HepG2 (cell line): ENCODE measurements around the gene FFAR2. TPM values are rescaled to one million over a fixed set of nuclear protein-coding genes. Genes with fewer than 3 reads are reported as not detected.
A peak's percentile ranks its signal among the peaks of the same experiment; 100 is the strongest.

ENCODE experiments used
- LCORL ChIP-seq, 2 experiments: fragments of 450-650 bp in 1 of 2; sonication (generic) in 1 of 2; formaldehyde crosslinking in 1 of 2; IDR thresholded peaks; 2 replicates each; pipeline versions ENCODE4 v1.5.0 to v1.6.1; 2017 to 2020; ENCODE audit warnings: antibody characterized with exemption in 1 of 2, missing genetic modification reagents in 1 of 2
- MTF1 ChIP-seq: sonication (generic); formaldehyde crosslinking; IDR thresholded peaks from 2 replicates; pipeline ENCODE4 v1.5.0; 2020; ENCODE audit warnings: missing genetic modification reagents
- NFKBIZ ChIP-seq: IDR thresholded peaks from 2 replicates; pipeline ENCODE4 v1.6.1; 2018; ENCODE audit warnings: missing genetic modification reagents, missing compliant biosample characterization
- ZFAT ChIP-seq: sonication (generic); formaldehyde crosslinking; conservative IDR thresholded peaks from 2 replicates; pipeline ENCODE4 v1.8.1; 2023; ENCODE audit warnings: missing genetic modification reagents, inconsistent platforms
- ZNF143 ChIP-seq: sonication (generic); formaldehyde crosslinking; IDR thresholded peaks from 2 replicates; pipeline ENCODE4 v1.4.0; 2020; ENCODE audit warnings: missing genetic modification reagents
- ZNF501 ChIP-seq: sonication (generic); formaldehyde crosslinking; IDR thresholded peaks from 2 replicates; pipeline ENCODE4 v1.5.1; 2020; ENCODE audit warnings: mild to moderate bottlenecking, moderate library complexity, missing genetic modification reagents
- ZNF564 ChIP-seq: sonication (generic); formaldehyde crosslinking; IDR thresholded peaks from 2 replicates; pipeline ENCODE4 v1.8.1; 2023; ENCODE audit warnings: mild to moderate bottlenecking, missing genetic modification reagents
- ZNF772 ChIP-seq: sonication (generic); formaldehyde crosslinking; IDR thresholded peaks from 2 replicates; pipeline ENCODE4 v1.5.0; 2020; ENCODE audit warnings: mild to moderate bottlenecking, missing genetic modification reagents
- polyA plus RNA-seq, 8 experiments: library from polyadenylated mRNA; depleted of rRNA in 3 of 8; stranded (reverse) in 7 of 8; unstranded in 1 of 8; fragments of >200 nt; fragmentation: Illumina TruSeq in 4 of 8; extraction: Trizol in 4 of 8; gene quantifications; 2 replicates each; pipeline versions ENCODE4 v1.2.1 to v1.2.3, GENCODE V29; 2011 to 2016; ENCODE audit warnings: low read depth in 4 of 8, missing spikeins in 1 of 8, mixed read lengths in 1 of 8; ENCODE audit not compliant: insufficient read depth in 1 of 8
- total RNA-seq, 5 experiments: library from RNA; depleted of rRNA; stranded (reverse); fragments of >200 nt; fragmentation: Illumina TruSeq; extraction: Trizol; gene quantifications; 2 replicates each; pipeline ENCODE4 v1.2.3, GENCODE V29; 2016; ENCODE audit warnings: low read depth in 1 of 5
- TF ChIP-seq, protein P1 (sequence below): sonication (generic); formaldehyde crosslinking; IDR thresholded peaks from 2 replicates; pipeline ENCODE4 v1.4.0; 2020; ENCODE audit warnings: missing genetic modification reagents, borderline replicate concordance
- TF ChIP-seq, protein P2 (sequence below): sonication (generic); formaldehyde crosslinking; IDR thresholded peaks from 2 replicates; pipeline ENCODE4 v1.8.0; 2022; ENCODE audit warnings: mild to moderate bottlenecking, missing genetic modification reagents; ENCODE audit not compliant: insufficient replicate concordance
- TF ChIP-seq, protein P3 (sequence below): sonication (generic); formaldehyde crosslinking; IDR thresholded peaks from 2 replicates; pipeline ENCODE4 v1.4.0; 2020; ENCODE audit warnings: missing genetic modification reagents, mild to moderate bottlenecking, borderline replicate concordance
- TF ChIP-seq, protein P4 (sequence below): sonication (generic); formaldehyde crosslinking; conservative IDR thresholded peaks from 2 replicates; pipeline ENCODE4 v1.8.1; 2023; ENCODE audit warnings: missing genetic modification reagents
- TF ChIP-seq, protein P5 (sequence below): sonication (generic); formaldehyde crosslinking; conservative IDR thresholded peaks from 2 replicates; pipeline ENCODE4 v1.8.0; 2022; ENCODE audit warnings: missing genetic modification reagents

Gene FFAR2
- total and polyA plus RNA-seq, 2 of the 13 experiments (the other 11 are each of a cell fraction or from before 2014, with no cell fraction given), result 0.12 TPM; not detected in 1

DNA sequence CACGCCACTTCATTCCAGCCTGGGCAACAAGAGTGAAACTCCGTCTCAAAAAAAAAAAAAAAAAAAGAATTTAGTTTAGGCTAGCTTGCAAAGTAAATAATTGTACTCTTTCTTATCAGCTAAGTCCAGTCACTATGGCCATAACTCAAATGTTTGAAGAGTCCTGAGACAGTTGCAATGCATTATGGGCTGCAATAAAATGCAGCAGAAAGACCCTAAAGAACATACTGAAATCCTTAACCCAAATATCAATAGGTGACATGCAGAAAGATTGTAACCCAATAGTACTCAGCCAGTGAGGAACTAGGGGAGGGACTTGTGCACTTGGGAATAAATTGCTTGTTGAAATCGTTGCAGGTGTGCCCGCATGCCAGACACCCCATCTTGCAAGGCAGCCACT lies 20.9 kb upstream of the FFAR2 start (continued):
- TF ChIP-seq, protein P1, sequence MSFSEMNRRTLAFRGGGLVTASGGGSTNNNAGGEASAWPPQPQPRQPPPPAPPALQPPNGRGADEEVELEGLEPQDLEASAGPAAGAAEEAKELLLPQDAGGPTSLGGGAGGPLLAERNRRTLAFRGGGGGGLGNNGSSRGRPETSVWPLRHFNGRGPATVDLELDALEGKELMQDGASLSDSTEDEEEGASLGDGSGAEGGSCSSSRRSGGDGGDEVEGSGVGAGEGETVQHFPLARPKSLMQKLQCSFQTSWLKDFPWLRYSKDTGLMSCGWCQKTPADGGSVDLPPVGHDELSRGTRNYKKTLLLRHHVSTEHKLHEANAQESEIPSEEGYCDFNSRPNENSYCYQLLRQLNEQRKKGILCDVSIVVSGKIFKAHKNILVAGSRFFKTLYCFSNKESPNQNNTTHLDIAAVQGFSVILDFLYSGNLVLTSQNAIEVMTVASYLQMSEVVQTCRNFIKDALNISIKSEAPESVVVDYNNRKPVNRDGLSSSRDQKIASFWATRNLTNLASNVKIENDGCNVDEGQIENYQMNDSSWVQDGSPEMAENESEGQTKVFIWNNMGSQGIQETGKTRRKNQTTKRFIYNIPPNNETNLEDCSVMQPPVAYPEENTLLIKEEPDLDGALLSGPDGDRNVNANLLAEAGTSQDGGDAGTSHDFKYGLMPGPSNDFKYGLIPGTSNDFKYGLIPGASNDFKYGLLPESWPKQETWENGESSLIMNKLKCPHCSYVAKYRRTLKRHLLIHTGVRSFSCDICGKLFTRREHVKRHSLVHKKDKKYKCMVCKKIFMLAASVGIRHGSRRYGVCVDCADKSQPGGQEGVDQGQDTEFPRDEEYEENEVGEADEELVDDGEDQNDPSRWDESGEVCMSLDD, result no peak
- TF ChIP-seq LCORL (IDR thresholded peaks at IDR 0.05) (no peak), LCORL (CRISPR knock-in tag; IDR thresholded peaks at IDR 0.05) (peak; percentile 30; the same call in 1 of the 2 replicates), ZFAT (CRISPR knock-in tag) (no peak), NFKBIZ (no peak), ZNF501 (CRISPR knock-in tag) (no peak), ZNF143 (CRISPR knock-in tag) (peak; percentile 44), ZNF564 (CRISPR knock-in tag) (no peak), MTF1 (CRISPR knock-in tag) (no peak), ZNF772 (CRISPR knock-in tag) (no peak)
- TF ChIP-seq, protein P2, sequence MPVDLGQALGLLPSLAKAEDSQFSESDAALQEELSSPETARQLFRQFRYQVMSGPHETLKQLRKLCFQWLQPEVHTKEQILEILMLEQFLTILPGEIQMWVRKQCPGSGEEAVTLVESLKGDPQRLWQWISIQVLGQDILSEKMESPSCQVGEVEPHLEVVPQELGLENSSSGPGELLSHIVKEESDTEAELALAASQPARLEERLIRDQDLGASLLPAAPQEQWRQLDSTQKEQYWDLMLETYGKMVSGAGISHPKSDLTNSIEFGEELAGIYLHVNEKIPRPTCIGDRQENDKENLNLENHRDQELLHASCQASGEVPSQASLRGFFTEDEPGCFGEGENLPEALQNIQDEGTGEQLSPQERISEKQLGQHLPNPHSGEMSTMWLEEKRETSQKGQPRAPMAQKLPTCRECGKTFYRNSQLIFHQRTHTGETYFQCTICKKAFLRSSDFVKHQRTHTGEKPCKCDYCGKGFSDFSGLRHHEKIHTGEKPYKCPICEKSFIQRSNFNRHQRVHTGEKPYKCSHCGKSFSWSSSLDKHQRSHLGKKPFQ (CRISPR knock-in tag), result no peak
- TF ChIP-seq, protein P3, sequence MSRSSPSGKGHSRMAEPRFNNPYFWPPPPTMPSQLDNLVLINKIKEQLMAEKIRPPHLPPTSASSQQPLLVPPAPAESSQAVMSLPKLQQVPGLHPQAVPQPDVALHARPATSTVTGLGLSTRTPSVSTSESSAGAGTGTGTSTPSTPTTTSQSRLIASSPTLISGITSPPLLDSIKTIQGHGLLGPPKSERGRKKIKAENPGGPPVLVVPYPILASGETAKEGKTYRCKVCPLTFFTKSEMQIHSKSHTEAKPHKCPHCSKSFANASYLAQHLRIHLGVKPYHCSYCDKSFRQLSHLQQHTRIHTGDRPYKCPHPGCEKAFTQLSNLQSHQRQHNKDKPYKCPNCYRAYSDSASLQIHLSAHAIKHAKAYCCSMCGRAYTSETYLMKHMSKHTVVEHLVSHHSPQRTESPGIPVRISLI (CRISPR knock-in tag), result peak; percentile 62; the same call in 1 of the 2 replicates
- TF ChIP-seq, protein P4, sequence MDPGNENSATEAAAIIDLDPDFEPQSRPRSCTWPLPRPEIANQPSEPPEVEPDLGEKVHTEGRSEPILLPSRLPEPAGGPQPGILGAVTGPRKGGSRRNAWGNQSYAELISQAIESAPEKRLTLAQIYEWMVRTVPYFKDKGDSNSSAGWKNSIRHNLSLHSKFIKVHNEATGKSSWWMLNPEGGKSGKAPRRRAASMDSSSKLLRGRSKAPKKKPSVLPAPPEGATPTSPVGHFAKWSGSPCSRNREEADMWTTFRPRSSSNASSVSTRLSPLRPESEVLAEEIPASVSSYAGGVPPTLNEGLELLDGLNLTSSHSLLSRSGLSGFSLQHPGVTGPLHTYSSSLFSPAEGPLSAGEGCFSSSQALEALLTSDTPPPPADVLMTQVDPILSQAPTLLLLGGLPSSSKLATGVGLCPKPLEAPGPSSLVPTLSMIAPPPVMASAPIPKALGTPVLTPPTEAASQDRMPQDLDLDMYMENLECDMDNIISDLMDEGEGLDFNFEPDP (CRISPR knock-in tag), result 0 out of 2 replicates have a peak, but pooled peaks have one; percentile 75
- TF ChIP-seq, protein P5, sequence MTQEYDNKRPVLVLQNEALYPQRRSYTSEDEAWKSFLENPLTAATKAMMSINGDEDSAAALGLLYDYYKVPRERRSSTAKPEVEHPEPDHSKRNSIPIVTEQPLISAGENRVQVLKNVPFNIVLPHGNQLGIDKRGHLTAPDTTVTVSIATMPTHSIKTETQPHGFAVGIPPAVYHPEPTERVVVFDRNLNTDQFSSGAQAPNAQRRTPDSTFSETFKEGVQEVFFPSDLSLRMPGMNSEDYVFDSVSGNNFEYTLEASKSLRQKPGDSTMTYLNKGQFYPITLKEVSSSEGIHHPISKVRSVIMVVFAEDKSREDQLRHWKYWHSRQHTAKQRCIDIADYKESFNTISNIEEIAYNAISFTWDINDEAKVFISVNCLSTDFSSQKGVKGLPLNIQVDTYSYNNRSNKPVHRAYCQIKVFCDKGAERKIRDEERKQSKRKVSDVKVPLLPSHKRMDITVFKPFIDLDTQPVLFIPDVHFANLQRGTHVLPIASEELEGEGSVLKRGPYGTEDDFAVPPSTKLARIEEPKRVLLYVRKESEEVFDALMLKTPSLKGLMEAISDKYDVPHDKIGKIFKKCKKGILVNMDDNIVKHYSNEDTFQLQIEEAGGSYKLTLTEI (CRISPR knock-in tag), result no peak
